ENCODE measurements around the gene PCGF1. TPM values are rescaled to one million over a fixed set of nuclear protein-coding genes. Genes with fewer than 3 reads are reported as not detected.

The PCGF1 gene
- total and polyA plus RNA-seq, 2 of the 8 experiments (the other 6 are each of a cell fraction or from before 2014, with no cell fraction given), result 10.0 to 23.7 TPM

DNA sequence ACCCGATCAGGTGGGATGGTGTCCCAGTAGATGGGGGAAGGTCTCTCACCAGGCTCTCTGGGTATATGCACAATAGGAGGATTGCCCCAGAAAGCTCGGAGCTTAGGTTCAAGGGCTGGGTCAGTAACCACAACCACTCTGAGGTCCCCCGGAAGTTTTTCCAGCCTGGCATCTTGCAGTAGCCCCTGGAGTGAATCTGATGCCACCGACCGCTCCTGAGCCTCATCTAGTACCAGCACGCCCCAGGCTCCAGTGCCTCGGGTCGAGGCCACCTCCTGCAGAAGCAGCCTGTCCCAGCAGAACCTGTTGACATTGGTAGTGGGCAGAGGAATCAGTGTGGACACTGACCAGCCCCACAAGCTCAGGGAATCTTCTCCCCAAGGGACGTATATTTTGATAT is 16.5 kb upstream of the PCGF1 start:
- TF ChIP-seq GABPA (IDR thresholded peaks at IDR 0.05; ENCODE audit: borderline replicate concordance, insufficient read depth, low read length) (no peak), KDM5A (IDR thresholded peaks at IDR 0.05; ENCODE audit: low read length) (no peak), SP4 (IDR thresholded peaks at IDR 0.05; ENCODE audit: low read length) (no peak)
- no peak overlapping the region for H2BK5ac ChIP-seq (ENCODE audit: low read depth, low read length)
- H2BK120ac ChIP-seq (replicated peaks; ENCODE audit: low read depth, low read length), result no peak overlapping the region
- no peak overlapping the region for H2AK5ac ChIP-seq (ENCODE audit: low read depth, low read length)
- H3K36me3 ChIP-seq (ENCODE audit: control insufficient read depth in 2 of 4, insufficient read depth in 4 of 4, low read length in 3 of 4), result peaks cover 5 to 18% (median 13%) of the 10 kb centered on the region in 4 experiments; a peak in 6 of 8 replicates
- H3K4me2 ChIP-seq (ENCODE audit: insufficient read depth in 1 of 2, low read depth in 2 of 2, low read length in 2 of 2), result no peak overlapping the region
- FAIRE-seq (no peak), DNase-seq (ENCODE audit: low read depth in 1 of 2, low spot score in 2 of 2) (no peak)
- no peak overlapping the region for H3K14ac ChIP-seq (ENCODE audit: insufficient read length)
- H3K4me3 ChIP-seq (ENCODE audit: extremely low read depth in 1 of 4, insufficient read depth in 2 of 4, low read depth in 3 of 4, low read length in 4 of 4), result no peak overlapping the region
- H4K8ac ChIP-seq (ENCODE audit: extremely low read depth, insufficient read depth, low read length), result no peak overlapping the region
- no peak overlapping the region for H3K27ac ChIP-seq (ENCODE audit: low read depth, low read length)
- peaks cover 8% of the 10 kb centered on the region for H3K79me1 ChIP-seq (ENCODE audit: low read depth, low read length)
- H3K9ac ChIP-seq (replicated peaks in 1 of 4; ENCODE audit: extremely low read depth in 1 of 4, low read depth in 3 of 4, low read length in 3 of 4), result no peak overlapping the region
- H3K56ac ChIP-seq (replicated peaks; ENCODE audit: insufficient read length, low read depth, low read length), result no peak overlapping the region
- H3K18ac ChIP-seq (ENCODE audit: extremely low read depth, low read length), result no peak overlapping the region
- H3K9me3 ChIP-seq (ENCODE audit: insufficient read depth in 2 of 2, low read depth in 1 of 2, low read length in 1 of 2), result no peaks in the 10 kb centered on the region
- no peak overlapping the region for H2BK20ac ChIP-seq (ENCODE audit: low read length)
- no peak overlapping the region for H4K5ac ChIP-seq (ENCODE audit: insufficient read length, low read depth, low read length)
- H3K79me2 ChIP-seq (ENCODE audit: control insufficient read depth in 1 of 2, insufficient read depth in 2 of 2, low read length in 2 of 2), result peaks cover 0 to 15% of the 10 kb centered on the region in 2 experiments; a peak in 2 of 4 replicates
- no peak overlapping the region for H3K23ac ChIP-seq (ENCODE audit: insufficient read length)
- CTCF ChIA-PET (ENCODE audit: partially characterized antibody), result interaction anchor here (0.7 kb wide), 1 partner anchor 26 kb away, joined by 3 read pairs; no protein-coding TSS in a partner anchor
- peaks cover 2% of the 10 kb centered on the region; the same call in 1 of the 2 replicates for H3K23me2 ChIP-seq (ENCODE audit: low read depth, low read length)
- H2BK15ac ChIP-seq (ENCODE audit: low read length), result no peak overlapping the region
- no peak overlapping the region for H4K91ac ChIP-seq (replicated peaks; ENCODE audit: insufficient read length, low read length)
- H2AFZ ChIP-seq (ENCODE audit: low read length), result no peak overlapping the region
- H3K4me1 ChIP-seq (replicated peaks in 1 of 4; ENCODE audit: control insufficient read depth in 3 of 4, insufficient read depth in 4 of 4, low read length in 3 of 4), result peaks cover 0 to 7% (median under 1%) of the 10 kb centered on the region in 4 experiments; a peak in 2 of 7 replicates
- POLR2A ChIA-PET (ENCODE audit: partially characterized antibody), result interaction anchor here (0.9 kb wide), 1 partner anchor 24 kb away, joined by 3 read pairs; no protein-coding TSS in a partner anchor
- no peak overlapping the region for H3K4ac ChIP-seq (replicated peaks; ENCODE audit: insufficient read length, low read depth, low read length)
- H4K20me1 ChIP-seq (replicated peaks in 1 of 2; ENCODE audit: control insufficient read depth in 1 of 2, insufficient read depth in 2 of 2, low read length in 2 of 2), result peaks cover 0 to 3% of the 10 kb centered on the region in 2 experiments
- H2BK12ac ChIP-seq (ENCODE audit: low read depth, low read length), result no peak overlapping the region
- WGBS, 2 experiments (ENCODE audit: extremely low coverage in 1 of 2, insufficient coverage in 1 of 2, insufficient read length in 1 of 2, insufficient replicate concordance in 2 of 2, low coverage in 1 of 2, low lambda C conversion rate in 2 of 2, missing lambda C conversion rate in 1 of 2), result 85% methylated on average over 9 of the region's 9 CpGs; no CpG with 5 or more reads in 1 of the 2 experiments
- H3K27me3 ChIP-seq (replicated peaks in 1 of 4; ENCODE audit: control insufficient read depth in 3 of 4, extremely low read depth in 1 of 4, insufficient read depth in 3 of 4, low read length in 3 of 4), result peaks cover 2 to 24% (median 15%) of the 10 kb centered on the region in 4 experiments
